ENCODE data around the gene SSR3.

- TF ChIP-seq JUN (IDR thresholded peaks at IDR 0.05; ENCODE audit: borderline replicate concordance, insufficient read depth, insufficient read length, low read depth) (no peak), POLR2AphosphoS5 (IDR thresholded peaks at IDR 0.05; ENCODE audit: insufficient read depth, low read depth, low read length) (no peak), MYC (IDR thresholded peaks at IDR 0.05; ENCODE audit: low read depth, low read length) (no peak)
These were observed 3.5 kb upstream of the SSR3 start for GRCh38 chr3:156558389-156558788.
